ENCODE data around the gene TMX1.

DNA sequence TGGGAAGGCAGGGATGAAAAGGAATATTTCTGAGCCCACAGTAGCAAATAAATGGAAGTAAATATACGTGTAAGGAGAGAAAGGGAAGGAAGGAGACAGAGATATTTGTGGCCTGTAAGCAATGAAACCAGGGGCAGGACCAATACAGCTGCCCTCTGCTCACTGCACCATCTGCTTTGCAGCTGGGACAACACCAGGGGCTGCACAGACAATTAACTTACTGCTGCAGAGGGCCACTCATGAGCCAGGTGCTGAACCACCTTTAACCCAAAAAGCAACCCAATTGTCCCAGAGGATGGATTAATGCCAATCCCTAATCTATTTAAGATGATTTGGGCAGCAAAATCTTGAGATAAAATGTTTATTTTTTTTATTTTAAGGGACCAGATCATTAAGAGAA, 30.6 kb upstream of the TMX1 start:
- TF ChIP-seq TOX (CRISPR knock-in tag; IDR thresholded peaks at IDR 0.05; ENCODE audit: borderline replicate concordance) (no peak), RARB (CRISPR knock-in tag; IDR thresholded peaks at IDR 0.05) (no peak)
- TF ChIP-seq, protein P1, sequence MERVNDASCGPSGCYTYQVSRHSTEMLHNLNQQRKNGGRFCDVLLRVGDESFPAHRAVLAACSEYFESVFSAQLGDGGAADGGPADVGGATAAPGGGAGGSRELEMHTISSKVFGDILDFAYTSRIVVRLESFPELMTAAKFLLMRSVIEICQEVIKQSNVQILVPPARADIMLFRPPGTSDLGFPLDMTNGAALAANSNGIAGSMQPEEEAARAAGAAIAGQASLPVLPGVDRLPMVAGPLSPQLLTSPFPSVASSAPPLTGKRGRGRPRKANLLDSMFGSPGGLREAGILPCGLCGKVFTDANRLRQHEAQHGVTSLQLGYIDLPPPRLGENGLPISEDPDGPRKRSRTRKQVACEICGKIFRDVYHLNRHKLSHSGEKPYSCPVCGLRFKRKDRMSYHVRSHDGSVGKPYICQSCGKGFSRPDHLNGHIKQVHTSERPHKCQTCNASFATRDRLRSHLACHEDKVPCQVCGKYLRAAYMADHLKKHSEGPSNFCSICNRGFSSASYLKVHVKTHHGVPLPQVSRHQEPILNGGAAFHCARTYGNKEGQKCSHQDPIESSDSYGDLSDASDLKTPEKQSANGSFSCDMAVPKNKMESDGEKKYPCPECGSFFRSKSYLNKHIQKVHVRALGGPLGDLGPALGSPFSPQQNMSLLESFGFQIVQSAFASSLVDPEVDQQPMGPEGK (CRISPR knock-in tag; IDR thresholded peaks at IDR 0.05; ENCODE audit: borderline replicate concordance), result no peak
- TF ChIP-seq, protein P2, sequence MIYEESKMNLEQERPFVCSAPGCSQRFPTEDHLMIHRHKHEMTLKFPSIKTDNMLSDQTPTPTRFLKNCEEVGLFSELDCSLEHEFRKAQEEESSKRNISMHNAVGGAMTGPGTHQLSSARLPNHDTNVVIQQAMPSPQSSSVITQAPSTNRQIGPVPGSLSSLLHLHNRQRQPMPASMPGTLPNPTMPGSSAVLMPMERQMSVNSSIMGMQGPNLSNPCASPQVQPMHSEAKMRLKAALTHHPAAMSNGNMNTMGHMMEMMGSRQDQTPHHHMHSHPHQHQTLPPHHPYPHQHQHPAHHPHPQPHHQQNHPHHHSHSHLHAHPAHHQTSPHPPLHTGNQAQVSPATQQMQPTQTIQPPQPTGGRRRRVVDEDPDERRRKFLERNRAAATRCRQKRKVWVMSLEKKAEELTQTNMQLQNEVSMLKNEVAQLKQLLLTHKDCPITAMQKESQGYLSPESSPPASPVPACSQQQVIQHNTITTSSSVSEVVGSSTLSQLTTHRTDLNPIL (CRISPR knock-in tag; IDR thresholded peaks at IDR 0.05; ENCODE audit: low read depth), result no peak

Measured in SK-N-SH treated with all-trans-retinoic acid at 6 μM for 48 hours (cell line).